Heart right ventricle (tissue), 16 donors: ENCODE results near the gene CDKL1. TPM values are rescaled to one million over a fixed set of nuclear protein-coding genes. Genes with fewer than 3 reads are reported as not detected.

ENCODE experiments used
- ATAC-seq, 8 donors: fragments of 200-7000 bp; cut with Tn5 transposase; one replicate each; pipeline ENCODE4 v1.9.1; 2020; ENCODE audit warnings: mild to moderate bottlenecking in 8 of 8, moderate library complexity in 8 of 8, moderate number of reproducible peaks in 1 of 8
- DNase-seq, 2 donors: peaks; one replicate each; pipeline ENCODE4 v3.0.0-alpha.2; 2020
- H3K27ac ChIP-seq, 10 donors: fragments of 200-600 bp; sonication (generic) in 2 of 10; one replicate each; pipeline versions ENCODE4 v1.5.0 to v1.8.0; 2020 to 2022; ENCODE audit warnings: mild to moderate bottlenecking in 3 of 10
- H3K27me3 ChIP-seq, 7 donors: fragments of 200-600 bp; one replicate each; pipeline ENCODE4 v1.8.0; 2021 to 2022; ENCODE audit warnings: mild to moderate bottlenecking in 2 of 7
- H3K36me3 ChIP-seq, 9 donors: fragments of 200-600 bp; sonication (generic) in 1 of 9; one replicate each; pipeline versions ENCODE4 v1.5.0 to v1.8.0; 2020 to 2022; ENCODE audit warnings: mild to moderate bottlenecking in 2 of 9
- H3K4me1 ChIP-seq, 9 donors: fragments of 200-600 bp; sonication (generic) in 1 of 9; one replicate each; pipeline versions ENCODE4 v1.5.0 to v1.8.0; 2020 to 2022; ENCODE audit warnings: mild to moderate bottlenecking in 4 of 9
- H3K4me3 ChIP-seq, 10 donors: fragments of 200-600 bp; sonication (generic) in 2 of 10; one replicate each; pipeline versions ENCODE4 v1.5.0 to v1.8.0; 2020 to 2022; ENCODE audit warnings: mild to moderate bottlenecking in 7 of 10, moderate library complexity in 2 of 10
- H3K9me3 ChIP-seq, 11 donors: fragments of 200-600 bp in 10 of 11; sonication (generic) in 2 of 11; one replicate each; pipeline versions ENCODE4 v1.5.0 to v1.8.0; 2013 to 2022; ENCODE audit warnings: mild to moderate bottlenecking in 2 of 11, control low read depth in 1 of 11, moderate library complexity in 1 of 11
- WGBS, 2 donors: extraction: QIAGEN DNeasy Blood & Tissue Kit; methylation state at CpG; one replicate each; pipeline ENCODE4 v1.1.7; 2013; ENCODE audit warnings: inconsistent platforms in 1 of 2; 5-methylcytosine and 5-hydroxymethylcytosine counted together
- intact Hi-C, 10 donors: fragments of 100-400 bp; cut with DNase I; formaldehyde crosslinking; loops; one replicate each; pipeline versions ENCODE4 v1.11.1 to v1.14.2; 2022
- polyA plus RNA-seq, 2 donors: library from polyadenylated mRNA; stranded (reverse); fragments of 200-250 nt; gene quantifications; one replicate each; pipeline ENCODE4 v1.2.3, GENCODE V29; 2013
- total RNA-seq, 10 donors: library from RNA; stranded (reverse); fragmentation: NEBNext Ultra II Directional in 3 of 10; extraction: Animal tissue kit (Norgen Biotek cat#: 25700) in 3 of 10; gene quantifications; one replicate each; pipeline versions ENCODE4 v1.2.1 to v1.2.4, GENCODE V29; 2021 to 2023
- TF ChIP-seq, protein P1 (sequence below), 9 donors: fragments of 200-600 bp; sonication (generic) in 2 of 9; IDR thresholded peaks; one replicate each; pipeline versions ENCODE4 v1.5.0 to v1.8.0; 2021 to 2022; ENCODE audit warnings: antibody characterized with exemption in 9 of 9, mild to moderate bottlenecking in 5 of 9, moderate library complexity in 1 of 9
- donor health status: Arrhythmogenic right ventricular cardiomyopathy.
- donor health status: ischemic (EF 13 %, LVEDD 7.1; RV severe dilation, severe dysfunction).
- donor health status: healthy with polysubstance abuse.
- donor health status: DM: no; HTN: yes; CAD: no.
- donor health status: DM: no; HTN: no; CAD: no.
- donor health status: ischemic (EF 25% LVEDD 6.9; RV normal size, moderate dysfunction).
- donor health status: ischemic (EF 25% LVEDD 5.7; RV mildly dilated, moderate dysfunction).
- donor health status: healthy.
- donor health status: DM: yes; HTN: yes; CAD: no.
- donor health status: Ischemic cardiomyopathy.
- donor health status: ischemic (EF 35%, LVEDD 5.7; RV mildly dilated, moderate dysfunction).
- donor health status: nonischemic (EF 11% LVEDD 7.7; RV severe dilation, severe dysfunction).
- donor health status: DM: yes; HTN: yes; CAD: no.
- donor health status: PGD.
- donor health status: ischemic (EF 29% LVEDD 5.4; RV normal size, mild dysfunction).
- donor health status: nonischemic (EF 23%, LVEDD 6.1; RV moderate dilation, normal function).

The CDKL1 gene
- total and polyA plus RNA-seq, 12 donors: 0.71 to 6.0 (median 2.1) TPM

DNA sequence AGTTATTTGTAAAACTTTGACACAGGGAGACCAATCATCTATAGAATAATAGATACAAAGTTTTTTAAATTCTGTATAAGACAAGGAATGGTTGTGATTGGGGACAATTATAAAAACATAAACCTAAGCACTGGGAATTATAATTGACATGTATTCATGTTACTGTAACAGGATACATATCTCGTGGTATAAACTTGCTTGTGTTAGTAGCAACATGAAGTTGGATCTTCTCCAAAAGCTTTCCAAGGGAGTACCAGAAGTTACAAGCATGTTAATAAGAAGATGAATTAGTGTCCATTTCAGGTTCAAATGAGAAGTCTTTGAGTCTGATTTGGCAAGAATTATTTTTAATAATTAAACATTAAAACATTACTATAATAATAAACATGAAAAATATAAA, 42.2 kb downstream of the CDKL1 start:
- H3K27me3 ChIP-seq: no peaks in the 10 kb centered on the region
- H3K9me3 ChIP-seq: no peaks in the 10 kb centered on the region
- no peak overlapping the region for H3K4me3 ChIP-seq
- ATAC-seq: no peak
- TF ChIP-seq, protein P1, sequence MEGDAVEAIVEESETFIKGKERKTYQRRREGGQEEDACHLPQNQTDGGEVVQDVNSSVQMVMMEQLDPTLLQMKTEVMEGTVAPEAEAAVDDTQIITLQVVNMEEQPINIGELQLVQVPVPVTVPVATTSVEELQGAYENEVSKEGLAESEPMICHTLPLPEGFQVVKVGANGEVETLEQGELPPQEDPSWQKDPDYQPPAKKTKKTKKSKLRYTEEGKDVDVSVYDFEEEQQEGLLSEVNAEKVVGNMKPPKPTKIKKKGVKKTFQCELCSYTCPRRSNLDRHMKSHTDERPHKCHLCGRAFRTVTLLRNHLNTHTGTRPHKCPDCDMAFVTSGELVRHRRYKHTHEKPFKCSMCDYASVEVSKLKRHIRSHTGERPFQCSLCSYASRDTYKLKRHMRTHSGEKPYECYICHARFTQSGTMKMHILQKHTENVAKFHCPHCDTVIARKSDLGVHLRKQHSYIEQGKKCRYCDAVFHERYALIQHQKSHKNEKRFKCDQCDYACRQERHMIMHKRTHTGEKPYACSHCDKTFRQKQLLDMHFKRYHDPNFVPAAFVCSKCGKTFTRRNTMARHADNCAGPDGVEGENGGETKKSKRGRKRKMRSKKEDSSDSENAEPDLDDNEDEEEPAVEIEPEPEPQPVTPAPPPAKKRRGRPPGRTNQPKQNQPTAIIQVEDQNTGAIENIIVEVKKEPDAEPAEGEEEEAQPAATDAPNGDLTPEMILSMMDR (IDR thresholded peaks at IDR 0.05): no peak
- peaks cover 0 to 11% (median 0%) of the 10 kb centered on the region in 9 donors for H3K4me1 ChIP-seq
- peaks cover 0 to 8% (median 0%) of the 10 kb centered on the region in 9 donors for H3K36me3 ChIP-seq
- H3K27ac ChIP-seq: no peak overlapping the region
- 51 to 53% methylated on average over 1 of the region's 1 CpG for WGBS, 2 donors
- DNase-seq: no peak
- intact Hi-C loops: no loop called here

DNA sequence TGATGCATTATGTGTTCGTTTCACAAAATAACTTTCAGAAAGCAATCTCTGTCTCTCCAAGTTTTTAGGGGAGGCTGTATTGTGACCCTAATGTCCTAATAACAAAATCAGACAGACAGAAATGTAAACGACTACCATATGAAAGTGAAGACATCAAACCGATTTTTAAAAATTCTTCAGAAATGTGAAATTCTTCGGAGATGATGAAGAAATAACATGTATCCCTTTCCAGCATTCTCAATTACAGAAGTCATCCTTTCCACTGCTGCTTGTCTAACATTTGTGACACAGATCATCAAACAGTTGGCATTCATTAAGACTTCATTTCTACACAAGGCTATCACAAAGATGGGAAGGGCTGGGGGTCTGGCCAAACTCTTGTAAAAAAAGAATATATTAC, 43.6 kb downstream of the CDKL1 start:
- ATAC-seq: no peak
- Histone ChIP-seq H3K4me1 (peaks cover 0 to 11% (median 0%) of the 10 kb centered on the region in 9 donors), H3K27me3 (no peaks in the 10 kb centered on the region), H3K27ac (no peak overlapping the region), H3K36me3 (peaks cover 0 to 5% (median 0%) of the 10 kb centered on the region in 9 donors), H3K4me3 (no peak overlapping the region), H3K9me3 (no peaks in the 10 kb centered on the region)
- 80 to 83% methylated on average over 4 of the region's 4 CpGs for WGBS, 2 donors
- intact Hi-C loops: no loop called here
- DNase-seq: no peak
- TF ChIP-seq, protein P1 (IDR thresholded peaks at IDR 0.05): no peak

DNA sequence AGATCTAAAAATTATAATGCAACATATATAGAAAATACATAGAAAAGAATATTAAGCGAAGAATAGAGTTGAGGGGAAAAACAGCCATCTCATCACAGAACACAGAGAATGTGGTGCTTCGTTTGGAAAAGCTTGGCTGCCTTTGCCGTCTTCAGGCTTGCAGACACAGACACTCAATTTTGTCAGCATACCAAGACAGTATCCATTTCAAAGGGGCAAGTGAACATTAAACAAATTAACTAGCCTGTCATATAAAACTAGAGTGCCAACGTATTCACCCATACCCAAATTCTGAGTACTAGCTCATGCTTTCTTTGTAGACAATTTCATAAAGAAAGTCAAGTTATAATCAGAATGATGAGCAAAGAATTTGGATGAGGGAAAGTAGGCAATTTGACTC, 44.1 kb downstream of the CDKL1 start:
- TF ChIP-seq, protein P1 (IDR thresholded peaks at IDR 0.05): no peak
- peaks cover 0 to 2% (median 0%) of the 10 kb centered on the region in 9 donors for H3K36me3 ChIP-seq

DNA sequence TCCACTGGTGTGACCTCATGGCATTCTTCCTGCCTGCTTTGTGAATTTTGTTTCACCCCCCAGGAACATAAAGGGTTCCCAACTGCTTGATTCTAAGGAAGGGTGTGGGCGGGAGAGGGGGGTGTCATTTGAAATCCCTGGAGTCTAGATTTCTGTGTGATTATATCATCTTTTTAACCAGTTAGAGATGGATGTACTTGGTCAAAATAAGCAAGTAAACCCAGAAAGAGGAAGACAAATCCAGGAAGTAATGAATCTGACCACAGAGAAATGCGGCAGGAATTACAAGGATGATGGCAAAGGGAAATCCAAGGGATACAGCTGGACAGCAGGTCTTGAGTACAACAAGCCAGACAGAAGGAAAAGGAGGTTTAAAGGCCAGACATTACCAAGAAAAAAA, 45.7 kb downstream of the CDKL1 start:
- Histone ChIP-seq H3K27me3 (no peaks in the 10 kb centered on the region), H3K4me1 (peaks cover 0 to 25% (median 8%) of the 10 kb centered on the region in 9 donors), H3K4me3 (no peak overlapping the region), H3K27ac (no peak overlapping the region), H3K9me3 (no peaks in the 10 kb centered on the region), H3K36me3 (no peaks in the 10 kb centered on the region)
- intact Hi-C loops: no loop called here
- no peak for DNase-seq
- no peak for ATAC-seq
- WGBS, 2 donors: 66 to 68% methylated on average over 2 of the region's 2 CpGs
- TF ChIP-seq, protein P1 (IDR thresholded peaks at IDR 0.05): no peak

More for the DNA sequence above, 44.1 kb downstream of the CDKL1 start:
- no peak overlapping the region for H3K27ac ChIP-seq
- ATAC-seq: no peak
- intact Hi-C loops: no loop called here
- peaks cover 0 to 16% (median 5%) of the 10 kb centered on the region in 9 donors for H3K4me1 ChIP-seq
- 79 to 87% methylated on average over 4 of the region's 4 CpGs for WGBS, 2 donors
- no peak for DNase-seq
- no peak overlapping the region for H3K4me3 ChIP-seq
- no peaks in the 10 kb centered on the region for H3K9me3 ChIP-seq
- H3K27me3 ChIP-seq: no peaks in the 10 kb centered on the region
